ENCODE measurements around the gene TRIO.

TRIO gene

GRCh38 chr5:14469551-14470377, 326.6 kb downstream of the TRIO start:
- no peak for DNase-seq

GRCh38 chr5:14471507-14471906, 328.4 kb downstream of the TRIO start:
- no peak for DNase-seq

- DNase-seq: no peak
Measured at GRCh38 chr5:14472986-14473567, 329.9 kb downstream of the TRIO start.

GRCh38 chr5:14475045-14475444, 331.9 kb downstream of the TRIO start:
- no peak for DNase-seq

- DNase-seq: no peak
Measured at GRCh38 chr5:14476786-14477435, 333.8 kb downstream of the TRIO start.

- no peak for DNase-seq
Measured at GRCh38 chr5:14479143-14479696, 336.1 kb downstream of the TRIO start.

GRCh38 chr5:14481349-14481748, 338.2 kb downstream of the TRIO start:
- no peak for DNase-seq

GRCh38 chr5:14482085-14482484, 338.9 kb downstream of the TRIO start:
- DNase-seq: no peak

GRCh38 chr5:14483504-14484157, 340.5 kb downstream of the TRIO start:
- no peak for DNase-seq

GRCh38 chr5:14486486-14486885, 343.3 kb downstream of the TRIO start:
- no peak for DNase-seq

- DNase-seq: no peak
Measured at GRCh38 chr5:14486996-14487896, 344.1 kb downstream of the TRIO start.

GRCh38 chr5:14487897-14488570, 344.9 kb downstream of the TRIO start:
- DNase-seq: no peak

- DNase-seq: no peak
Measured at GRCh38 chr5:14488709-14489108, 345.6 kb downstream of the TRIO start.

- no peak for DNase-seq
Measured at GRCh38 chr5:14489643-14490042, 346.5 kb downstream of the TRIO start.

- DNase-seq: no peak
Measured at GRCh38 chr5:14490309-14490711, 347.2 kb downstream of the TRIO start.

GRCh38 chr5:14491015-14491915, 348.1 kb downstream of the TRIO start:
- no peak for DNase-seq

GRCh38 chr5:14492331-14492964, 349.3 kb downstream of the TRIO start:
- DNase-seq: no peak

- DNase-seq: no peak
Measured at GRCh38 chr5:14495301-14495700, 352.2 kb downstream of the TRIO start.

GRCh38 chr5:14497311-14497710, 354.2 kb downstream of the TRIO start:
- no peak for DNase-seq
